GM23248 (cell line): ENCODE results near the gene OPRM1. TPM values are rescaled to one million over a fixed set of nuclear protein-coding genes. Genes with fewer than 3 reads are reported as not detected.
"Not testable (repeated sequence)": the region's sequence is repeated elsewhere in the genome, so short reads cannot be mapped to it uniquely, and the experiment has no call there.

ENCODE experiments used
- DNase-seq: peaks from one replicate; pipeline ENCODE4 v3.0.0-alpha.2; 2015
- H2AFZ ChIP-seq: fragments of 200-600 bp; sonication (generic); 2 replicates; pipeline ENCODE4 v1.6.1; 2016; ENCODE audit warnings: antibody characterized with exemption
- H3F3A ChIP-seq: fragments of 200-600 bp; sonication (generic); 2 replicates; pipeline ENCODE4 v1.6.1; 2016; ENCODE audit warnings: mild to moderate bottlenecking, antibody characterized with exemption, mixed run types; ENCODE audit not compliant: insufficient read depth
- H3K27ac ChIP-seq: fragments of 200-600 bp; sonication (generic); 2 replicates; pipeline ENCODE4 v1.5.1; 2016; ENCODE audit warnings: mild to moderate bottlenecking
- H3K27me3 ChIP-seq: fragments of 200-600 bp; sonication (generic); replicated peaks from 2 replicates; pipeline ENCODE4 v1.6.1; 2016; ENCODE audit warnings: mild to moderate bottlenecking; ENCODE audit not compliant: insufficient read depth
- H3K36me3 ChIP-seq: fragments of 200-600 bp; sonication (generic); 2 replicates; pipeline ENCODE4 v1.6.1; 2016; ENCODE audit warnings: low read depth, mild to moderate bottlenecking
- H3K4me1 ChIP-seq: fragments of 200-600 bp; sonication (generic); 2 replicates; pipeline ENCODE4 v1.6.1; 2016; ENCODE audit warnings: mild to moderate bottlenecking; ENCODE audit not compliant: insufficient read depth
- H3K4me2 ChIP-seq: fragments of 200-600 bp; sonication (generic); one replicate; pipeline ENCODE4 v1.6.1; 2016; ENCODE audit warnings: mild to moderate bottlenecking; ENCODE audit not compliant: unreplicated experiment
- H3K4me3 ChIP-seq: fragments of 200-600 bp; sonication (generic); 2 replicates; pipeline ENCODE4 v1.5.1; 2016; ENCODE audit warnings: mild to moderate bottlenecking
- H3K79me2 ChIP-seq: fragments of 200-600 bp; sonication (generic); 2 replicates; pipeline ENCODE4 v1.6.1; 2016; ENCODE audit warnings: mild to moderate bottlenecking; ENCODE audit not compliant: insufficient read depth
- H3K9ac ChIP-seq: fragments of 200-600 bp; sonication (generic); 2 replicates; pipeline ENCODE4 v1.6.1; 2016; ENCODE audit warnings: mild to moderate bottlenecking
- H3K9me2 ChIP-seq: fragments of 200-600 bp; sonication (generic); 2 replicates; pipeline ENCODE4 v1.6.1; 2016; ENCODE audit warnings: mixed run types, mild to moderate bottlenecking, moderate library complexity; ENCODE audit not compliant: insufficient read depth
- H3K9me3 ChIP-seq: fragments of 200-600 bp; sonication (generic); one replicate; pipeline ENCODE4 v1.6.1; 2017; ENCODE audit warnings: low read depth
- H4K20me1 ChIP-seq: fragments of 200-600 bp; sonication (generic); 2 replicates; pipeline ENCODE4 v1.6.0; 2016; ENCODE audit not compliant: insufficient read depth
- EZH2 ChIP-seq: fragments of 200-600 bp; sonication (generic); IDR thresholded peaks from 2 replicates; pipeline ENCODE4 v1.6.1; 2018; ENCODE audit warnings: antibody characterized with exemption, mild to moderate bottlenecking; ENCODE audit not compliant: insufficient read depth, poor library complexity, severe bottlenecking
- EZH2phosphoT487 ChIP-seq: fragments of 200-600 bp; sonication (generic); IDR thresholded peaks from 2 replicates; pipeline ENCODE4 v1.6.1; 2018; ENCODE audit warnings: antibody characterized with exemption, moderate library complexity, mild to moderate bottlenecking, low read depth; ENCODE audit not compliant: insufficient read depth
- WGBS, 2 experiments: methylation state at CpG; one replicate each; pipeline ENCODE4 v1.1.6; 2015 to 2017; ENCODE audit warnings: low lambda C conversion rate in 2 of 2, low coverage in 1 of 2; ENCODE audit errors: missing lambda C conversion rate in 2 of 2; 5-methylcytosine and 5-hydroxymethylcytosine counted together
- in situ Hi-C: fragments of 300-500 bp; cut with MboI; formaldehyde crosslinking; loops from 2 replicates; pipeline ENCODE4 v1.15.0; 2020
- polyA plus RNA-seq: library from polyadenylated mRNA; unstranded; fragments of >200 nt; fragmentation: Nextera tagmentation; extraction: Ambion mirVana; gene quantifications from 2 replicates; pipeline ENCODE4 v1.2.1, GENCODE V29; 2016
- total RNA-seq: library from RNA; depleted of rRNA; stranded (reverse); fragments of >200 nt; shearing (Covaris generic); gene quantifications from 2 replicates; pipeline ENCODE4 v1.2.3, GENCODE V29; 2014

Gene OPRM1
- total and polyA plus RNA-seq, 2 experiments from 2014 or later: not detected

- H3K9me2 ChIP-seq: no peaks in the 10 kb centered on the region
- no peaks in the 10 kb centered on the region for H3K27me3 ChIP-seq
- H3K4me2 ChIP-seq: no peak overlapping the region
- no peaks in the 10 kb centered on the region for H3K4me1 ChIP-seq
- no peak for TF ChIP-seq EZH2phosphoT487
- TF ChIP-seq EZH2: no peak
- H4K20me1 ChIP-seq: no peaks in the 10 kb centered on the region
- in situ Hi-C loops: no loop called here
- H3K9me3 ChIP-seq: no peaks in the 10 kb centered on the region
- no peak overlapping the region for H3K27ac ChIP-seq
- no peak overlapping the region for H3K9ac ChIP-seq
- H3K4me3 ChIP-seq: no peak overlapping the region
- no peaks in the 10 kb centered on the region for H3K79me2 ChIP-seq
- H3F3A ChIP-seq: no peaks in the 10 kb centered on the region
- H3K36me3 ChIP-seq: no peaks in the 10 kb centered on the region
- no peak for DNase-seq
- WGBS, 2 experiments: 2 to 17% methylated on average over 1 of the region's 1 CpG
- no peak overlapping the region for H2AFZ ChIP-seq
Measured at GRCh38 chr6:154071236-154071635, 32.2 kb downstream of the OPRM1 start.

- Histone ChIP-seq H3K79me2 (no peaks in the 10 kb centered on the region), H3K9me3 (no peaks in the 10 kb centered on the region), H3K27ac (no peak overlapping the region), H2AFZ (no peak overlapping the region), H3K4me2 (no peak overlapping the region), H3K36me3 (no peaks in the 10 kb centered on the region), H3K4me3 (no peak overlapping the region), H3K27me3 (no peaks in the 10 kb centered on the region), H3F3A (no peaks in the 10 kb centered on the region), H3K4me1 (no peaks in the 10 kb centered on the region), H3K9ac (no peak overlapping the region), H3K9me2 (no peaks in the 10 kb centered on the region), H4K20me1 (no peaks in the 10 kb centered on the region)
- in situ Hi-C loops: no loop called here
- DNase-seq: no peak
- 2 to 27% methylated on average over 1 of the region's 1 CpG for WGBS, 2 experiments
- TF ChIP-seq EZH2phosphoT487: no peak
- TF ChIP-seq EZH2: no peak
Measured at GRCh38 chr6:154071711-154072110, 32.7 kb downstream of the OPRM1 start.

- H3K4me1 ChIP-seq, DNase-seq, H3K36me3 ChIP-seq, H3K9me2 ChIP-seq, H3F3A ChIP-seq, H3K79me2 ChIP-seq, H3K4me2 ChIP-seq, H2AFZ ChIP-seq, H3K27me3 ChIP-seq, H4K20me1 ChIP-seq, H3K9me3 ChIP-seq, in situ Hi-C loops, H3K9ac ChIP-seq, H3K27ac ChIP-seq, H3K4me3 ChIP-seq: not testable (repeated sequence)
- WGBS, 2 experiments: 17% methylated on average over 2 of the region's 2 CpGs
Measured at GRCh38 chr6:154078596-154078995, 39.6 kb downstream of the OPRM1 start.

GRCh38 chr6:154080461-154081189, 41.6 kb downstream of the OPRM1 start:
- H3K27me3 ChIP-seq: no peaks in the 10 kb centered on the region
- H3K9me2 ChIP-seq: no peaks in the 10 kb centered on the region
- no peaks in the 10 kb centered on the region for H3K9me3 ChIP-seq
- H4K20me1 ChIP-seq: no peaks in the 10 kb centered on the region
- no peak overlapping the region for H3K9ac ChIP-seq
- no peak overlapping the region for H3K27ac ChIP-seq
- no peak for DNase-seq
- no peaks in the 10 kb centered on the region for H3K79me2 ChIP-seq
- no peaks in the 10 kb centered on the region for H3K36me3 ChIP-seq
- no peaks in the 10 kb centered on the region for H3F3A ChIP-seq
- no peak overlapping the region for H2AFZ ChIP-seq
- WGBS, 2 experiments: 16 to 17% methylated on average over 8 of the region's 8 CpGs
- TF ChIP-seq EZH2: no peak
- no peak for TF ChIP-seq EZH2phosphoT487
- H3K4me1 ChIP-seq: no peaks in the 10 kb centered on the region
- no peak overlapping the region for H3K4me2 ChIP-seq
- in situ Hi-C loops: no loop called here
- no peak overlapping the region for H3K4me3 ChIP-seq

- Histone ChIP-seq H3K36me3 (no peaks in the 10 kb centered on the region), H3K4me1 (no peaks in the 10 kb centered on the region), H3K4me3 (no peak overlapping the region), H2AFZ (no peak overlapping the region), H3K79me2 (no peaks in the 10 kb centered on the region), H3F3A (no peaks in the 10 kb centered on the region), H3K4me2 (no peak overlapping the region), H3K9me3 (no peaks in the 10 kb centered on the region), H4K20me1 (no peaks in the 10 kb centered on the region), H3K9ac (no peak overlapping the region), H3K27ac (no peak overlapping the region), H3K27me3 (no peaks in the 10 kb centered on the region), H3K9me2 (no peaks in the 10 kb centered on the region)
- in situ Hi-C loops: no loop called here
- 6% methylated on average over 3 of the region's 3 CpGs for WGBS, 2 experiments
- DNase-seq: no peak
- TF ChIP-seq EZH2: no peak
- TF ChIP-seq EZH2phosphoT487: no peak
Measured at GRCh38 chr6:154086510-154086909, 47.5 kb downstream of the OPRM1 start.
